K562 (cell line): ENCODE results near the gene MPRIP. TPM values are rescaled to one million over a fixed set of nuclear protein-coding genes. Genes with fewer than 3 reads are reported as not detected.

Experiments
- ATAC-seq: fragments of 200-7000 bp; cut with Tn5 transposase; 3 replicates; pipeline ENCODE4 v1.9.1; 2020; ENCODE audit warnings: moderate library complexity
- BruUV-seq: library from RNA; stranded (reverse); fragments of 400-500 nt; replicated peaks from 2 replicates; lab custom pipeline; 2021; lab: Mats Ljungman, UMichigan
- CTCF ChIA-PET: fragments of 300-600 bp; formaldehyde crosslinking; extraction: SDS; loops from one replicate; lab custom pipeline; 2021; ENCODE audit warnings: low intra/inter-chr PET ratio; lab: Yijun Ruan, JAX
- POLR2A ChIA-PET: fragments of 300-600, 350-650 bp; sonication (Branson Sonifier 250); formaldehyde crosslinking; extraction: SDS; loops from one replicate; lab custom pipeline; 2021; ENCODE audit warnings: antibody characterized with exemption, inconsistent platforms; lab: Yijun Ruan, JAX
- DNase-seq, 4 experiments: peaks; one replicate each; pipeline versions ENCODE4 v3.0.0 to v3.0.0-alpha.2; 2011 to 2018; ENCODE audit warnings: low spot score in 3 of 4, mixed read lengths in 3 of 4; ENCODE audit errors: extremely low read depth in 1 of 4
- FAIRE-seq: peaks from 2 replicates; lab custom pipeline; 2011; peaks lifted over from hg19 to GRCh38; lab: Jason Lieb, UNC
- H2AFZ ChIP-seq: 2 replicates; pipeline ENCODE4 v1.6.0; 2011; ENCODE audit warnings: low read depth, low read length, control low read depth, inconsistent platforms
- H3K27ac ChIP-seq: fragments of 200-600 bp; 3 replicates; pipeline ENCODE4 v1.8.0; 2011; ENCODE audit warnings: low read depth, mild to moderate bottlenecking, control low read depth, inconsistent platforms, low read length, moderate library complexity, mixed read lengths; ENCODE audit errors: extremely low read depth
- H3K27me3 ChIP-seq, 2 experiments: fragments of 300-600 bp in 1 of 2; 2 replicates in 1 of 2; 3 replicates in 1 of 2; pipeline versions ENCODE4 v1.6.0 to v1.8.0; 2011; ENCODE audit warnings: inconsistent platforms in 2 of 2, low read length in 2 of 2, mild to moderate bottlenecking in 1 of 2, mixed read lengths in 1 of 2, moderate library complexity in 1 of 2; ENCODE audit not compliant: control insufficient read depth in 2 of 2, insufficient read depth in 2 of 2
- H3K36me3 ChIP-seq: fragments of 300-600 bp; 3 replicates; pipeline ENCODE4 v1.8.0; 2011; ENCODE audit warnings: mild to moderate bottlenecking, low read length, inconsistent platforms; ENCODE audit not compliant: control insufficient read depth, insufficient read depth
- H3K4me1 ChIP-seq, 2 experiments: fragments of 200-600 bp in 1 of 2; replicated peaks in 1 of 2; 2 replicates in 1 of 2; 3 replicates in 1 of 2; pipeline versions ENCODE4 v1.5.1 to v1.8.0; 2011; ENCODE audit warnings: inconsistent platforms in 2 of 2, low read length in 2 of 2, mild to moderate bottlenecking in 1 of 2, mixed read lengths in 1 of 2, moderate library complexity in 1 of 2; ENCODE audit not compliant: control insufficient read depth in 2 of 2, insufficient read depth in 2 of 2
- H3K4me2 ChIP-seq: 2 replicates; pipeline ENCODE4 v1.6.1; 2011; ENCODE audit warnings: low read length, control low read depth, inconsistent platforms, mixed read lengths; ENCODE audit not compliant: insufficient read depth
- H3K4me3 ChIP-seq: fragments of 200-600 bp; sonication (generic), shearing (Covaris generic); 2 replicates; pipeline ENCODE4 v1.5.1; 2016; ENCODE audit warnings: control low read depth, inconsistent platforms
- H3K79me2 ChIP-seq: fragments of 200-600 bp; 3 replicates; pipeline ENCODE4 v1.8.0; 2011; ENCODE audit warnings: low read length, inconsistent platforms; ENCODE audit not compliant: control insufficient read depth, insufficient read depth
- H3K9ac ChIP-seq, 2 experiments: 2 replicates each; pipeline versions ENCODE4 v1.6.0 to v1.6.1; 2011; ENCODE audit warnings: low read depth in 2 of 2, low read length in 2 of 2, control low read depth in 1 of 2, inconsistent platforms in 1 of 2, mild to moderate bottlenecking in 1 of 2, mixed read lengths in 1 of 2; ENCODE audit not compliant: insufficient read depth in 1 of 2
- H3K9me1 ChIP-seq: one replicate; pipeline ENCODE4 v1.6.0; 2011; ENCODE audit warnings: inconsistent platforms, mild to moderate bottlenecking, low read length, moderate library complexity; ENCODE audit not compliant: control insufficient read depth, insufficient read depth
- H3K9me3 ChIP-seq: replicated peaks from 2 replicates; pipeline ENCODE4 v1.5.1; 2011; ENCODE audit warnings: low read depth, low read length, inconsistent platforms; ENCODE audit not compliant: control insufficient read depth, insufficient read depth
- H4K20me1 ChIP-seq: replicated peaks from 2 replicates; pipeline ENCODE4 v1.6.1; 2011; ENCODE audit warnings: low read length, inconsistent platforms, mixed read lengths; ENCODE audit not compliant: control insufficient read depth, insufficient read depth
- ID3 ChIP-seq, 2 experiments: fragments of 250-450 bp in 1 of 2; fragments of 450-650 bp in 1 of 2; sonication (Bioruptor Pico) in 1 of 2; IDR thresholded peaks; 2 replicates each; pipeline versions ENCODE4 v1.6.1 to v1.8.0; 2016 to 2021; ENCODE audit warnings: mild to moderate bottlenecking in 2 of 2, moderate library complexity in 2 of 2, missing compliant biosample characterization in 1 of 2, missing genetic modification characterization in 1 of 2
- MTF1 ChIP-seq: fragments of 250-450 bp; sonication (Bioruptor Pico); IDR thresholded peaks from 2 replicates; pipeline ENCODE4 v1.9.0; 2021; ENCODE audit warnings: moderate library complexity, mild to moderate bottlenecking, inconsistent platforms, borderline replicate concordance
- PHB ChIP-seq: fragments of 250-450 bp; sonication (Bioruptor Pico); IDR thresholded peaks from 2 replicates; pipeline ENCODE4 v1.5.0; 2021
- PHB2 ChIP-seq: fragments of 450-650 bp; IDR thresholded peaks from 2 replicates; pipeline ENCODE4 v1.6.1; 2017; ENCODE audit warnings: low read depth
- POLR2AphosphoS5 ChIP-seq: IDR thresholded peaks from 2 replicates; pipeline ENCODE4 v1.6.1; 2011; ENCODE audit warnings: mild to moderate bottlenecking, low read depth, low read length, moderate library complexity; ENCODE audit not compliant: control insufficient read depth, insufficient read depth
- SIRT6 ChIP-seq: IDR thresholded peaks from one replicate; pipeline ENCODE4 v1.6.1; 2012; ENCODE audit warnings: low read depth, mild to moderate bottlenecking, control low read depth, inconsistent platforms, low read length, moderate library complexity
- ZNF197 ChIP-seq: fragments of 200-800 bp; sonication (Bioruptor generic); IDR thresholded peaks from 2 replicates; pipeline ENCODE4 v1.6.1; 2016; ENCODE audit warnings: low read depth, missing genetic modification characterization, missing compliant biosample characterization
- WGBS: fragments of 100-300 bp; shearing (Covaris generic); methylation state at CpG from one replicate; pipeline ENCODE4 v1.1.6; 2016; ENCODE audit warnings: low coverage, mixed read lengths; ENCODE audit not compliant: insufficient coverage; ENCODE audit errors: missing lambda C conversion rate; 5-methylcytosine and 5-hydroxymethylcytosine counted together
- in situ Hi-C: fragments of 300-500 bp; cut with MboI; formaldehyde crosslinking; loops from 4 replicates; pipeline ENCODE4 v1.15.0; 2018; ENCODE audit warnings: inconsistent platforms, mixed read lengths
- intact Hi-C: fragments of 100-400 bp; cut with micrococcal nuclease; formaldehyde crosslinking; loops from 2 replicates; pipeline ENCODE4 v1.14.2; 2022
- polyA plus RNA-seq, 8 experiments: library from polyadenylated mRNA; depleted of rRNA in 4 of 8; stranded (reverse) in 5 of 8; unstranded in 3 of 8; fragments of >200 nt; fragmentation: Nextera tagmentation in 2 of 8; fragmentation: Illumina TruSeq in 1 of 8; extraction: Ambion mirVana in 2 of 8; extraction: Trizol in 1 of 8; gene quantifications; 2 replicates each; pipeline versions ENCODE4 v1.2.1 to v1.2.3, GENCODE V29; 2011 to 2014; ENCODE audit warnings: inconsistent platforms in 1 of 8, missing spikeins in 1 of 8
- total RNA-seq, 7 experiments: library from RNA; depleted of rRNA in 6 of 7; stranded (reverse); fragments of >200 nt in 6 of 7; fragmentation: Illumina TruSeq in 2 of 7; extraction: Trizol in 2 of 7; gene quantifications; 2 replicates each; pipeline versions ENCODE4 v1.2.1 to v1.2.3, GENCODE V29; 2011 to 2021; ENCODE audit warnings: low replicate concordance in 1 of 7

The MPRIP gene
- total and polyA plus RNA-seq, 9 of the 15 experiments (the other 6 are each of a cell fraction or from before 2014, with no cell fraction given) = 10.0 to 72.6 (median 30.1) TPM

DNA sequence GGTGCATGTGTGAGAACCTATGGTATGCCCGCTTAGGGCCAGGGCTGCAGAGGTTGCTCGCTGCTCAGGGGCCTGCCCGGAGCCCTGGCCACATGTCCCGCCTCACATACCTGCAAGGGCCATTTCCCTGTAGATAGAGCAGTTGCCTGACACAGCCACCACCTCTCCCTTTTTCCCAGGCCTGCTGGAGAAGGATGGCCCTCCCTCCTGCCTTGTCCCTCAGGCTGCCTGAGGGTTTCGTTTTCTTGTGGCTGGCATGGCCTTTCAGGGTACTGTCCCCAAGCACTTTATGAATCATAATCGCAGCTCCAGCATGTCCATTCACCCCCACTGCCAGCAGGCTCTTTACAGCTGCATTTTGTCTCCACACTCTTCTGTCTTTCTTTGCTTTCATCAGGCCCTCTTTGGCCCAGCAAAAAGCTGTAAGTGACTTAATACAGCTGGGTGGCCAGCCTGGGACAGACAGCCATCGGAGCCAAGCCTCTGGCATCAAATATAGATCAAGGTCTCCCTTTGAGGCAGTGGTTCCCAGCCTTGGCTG lies 65.7 kb downstream of the MPRIP start (continued):
- TF ChIP-seq MTF1 (CRISPR knock-in tag) = no peak

DNA sequence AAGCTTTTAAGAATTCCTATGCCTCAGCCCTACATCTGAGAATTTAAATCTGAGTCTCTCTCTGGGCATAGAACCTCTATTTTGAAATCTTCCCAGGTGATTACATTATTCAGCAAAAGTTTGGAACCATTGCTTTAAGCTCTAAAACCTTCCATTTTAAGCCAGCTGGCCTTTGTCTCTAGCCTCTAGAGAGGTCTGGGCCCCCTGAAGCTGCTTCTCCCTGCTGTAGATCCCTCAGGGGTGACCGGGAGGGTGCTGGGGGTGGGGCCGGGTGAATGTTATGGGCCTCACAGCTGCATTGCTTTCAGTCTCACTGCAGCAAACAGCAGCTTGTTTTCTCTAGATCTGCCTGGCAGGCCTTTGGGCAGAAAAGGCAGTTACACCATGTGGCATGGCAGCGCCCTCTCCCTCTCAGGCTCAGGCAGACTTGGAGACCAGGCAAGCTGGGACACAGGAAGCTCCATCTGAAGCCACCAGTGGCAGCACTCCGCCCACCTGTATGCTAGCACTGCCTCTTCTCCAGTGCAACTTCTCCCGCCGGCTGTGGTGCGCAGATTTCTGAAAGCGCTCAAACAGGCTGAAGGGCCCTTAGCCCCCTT lies 66.3 kb downstream of the MPRIP start:
- H3K9me3 ChIP-seq = no peaks in the 10 kb centered on the region
- no peaks in the 10 kb centered on the region for H3K9me1 ChIP-seq
- ATAC-seq (no peak), FAIRE-seq (no peak), DNase-seq (no peak)
- no peak overlapping the region for H2AFZ ChIP-seq
- POLR2A ChIA-PET = interaction anchor here (0.8 kb wide), 1 partner anchor 12 kb away, joined by 3 read pairs; no protein-coding TSS in a partner anchor
- no peak overlapping the region for H3K4me2 ChIP-seq
- in situ Hi-C loops = no loop called here
- 0 out of 2 replicates have a peak, but pooled peaks cover 9% of the 10 kb centered on the region for H4K20me1 ChIP-seq
- no peak overlapping the region for H3K4me3 ChIP-seq
- BruUV-seq = no TSS peak
- CTCF ChIA-PET = no interaction called here
- no peaks in the 10 kb centered on the region for H3K79me2 ChIP-seq
- WGBS = 86% methylated on average over 6 of the region's 8 CpGs
- H3K27ac ChIP-seq = no peak overlapping the region
- peaks cover 0 to 15% of the 10 kb centered on the region in 2 experiments; a peak in 3 of 5 replicates for H3K4me1 ChIP-seq
- H3K27me3 ChIP-seq = no peaks in the 10 kb centered on the region
- no peak overlapping the region for H3K9ac ChIP-seq
- TF ChIP-seq ID3 (CRISPR knock-in tag; IDR thresholded peaks at IDR 0.05) (no peak), ID3 (tag; IDR thresholded peaks at IDR 0.05) (no peak), POLR2AphosphoS5 (no peak), SIRT6 (no peak), ZNF197 (no peak), PHB2 (no peak), PHB (CRISPR knock-in tag) (no peak)
- H3K36me3 ChIP-seq = no peaks in the 10 kb centered on the region
- intact Hi-C loops = no loop called here
